ENCODE data around the gene POLR2A. TPM values are rescaled to one million over a fixed set of nuclear protein-coding genes. Genes with fewer than 3 reads are reported as not detected.

Gene POLR2A
- total RNA-seq, 1 donor from 2014 or later: 32.7 TPM

GRCh38 chr17:7515911-7516610 is 31.9 kb downstream of the POLR2A start:
- no peak overlapping the region for H3K4me3 Mint-ChIP-seq
- Histone ChIP-seq H3F3A (ENCODE audit: low read depth) (peaks cover 19% of the 10 kb centered on the region), H3K4me2 (no peak overlapping the region), H3K27ac (no peak overlapping the region), H3K36me3 (no peaks in the 10 kb centered on the region), H3K9me3 (ENCODE audit: low read depth) (no peaks in the 10 kb centered on the region), H3K9ac (no peak overlapping the region), H3K27me3 (no peaks in the 10 kb centered on the region), H4K20me1 (ENCODE audit: low read depth) (peaks cover 9% of the 10 kb centered on the region), H3K79me2 (ENCODE audit: low read depth) (no peaks in the 10 kb centered on the region), H3K4me1 (no peaks in the 10 kb centered on the region), H2AFZ (replicated peaks) (no peak overlapping the region), H3K4me3 (no peak overlapping the region)
- peaks cover 2% of the 10 kb centered on the region for H3K27me3 Mint-ChIP-seq (ENCODE audit: insufficient read depth, low read depth)
- TF ChIP-seq EZH2phosphoT487 (IDR thresholded peaks at IDR 0.05) (no peak), EZH2 (IDR thresholded peaks at IDR 0.05) (no peak), CTCF (IDR thresholded peaks at IDR 0.05) (no peak)
- no peak for DNase-seq (ENCODE audit: low spot score)
- H3K36me3 Mint-ChIP-seq: peaks cover 16% of the 10 kb centered on the region
- no peaks in the 10 kb centered on the region for H3K9me3 Mint-ChIP-seq
- no peak overlapping the region for H3K27ac Mint-ChIP-seq
- H3K4me1 Mint-ChIP-seq: no peaks in the 10 kb centered on the region

- Histone ChIP-seq H3K79me2 (ENCODE audit: low read depth) (no peaks in the 10 kb centered on the region), H2AFZ (replicated peaks) (no peak overlapping the region), H3K9ac (no peak overlapping the region), H3K4me2 (no peak overlapping the region), H3K27ac (no peak overlapping the region), H3K9me3 (ENCODE audit: low read depth) (no peaks in the 10 kb centered on the region), H4K20me1 (ENCODE audit: low read depth) (no peaks in the 10 kb centered on the region), H3K4me3 (no peak overlapping the region), H3K4me1 (no peaks in the 10 kb centered on the region), H3F3A (ENCODE audit: low read depth) (peaks cover 3% of the 10 kb centered on the region), H3K27me3 (no peaks in the 10 kb centered on the region), H3K36me3 (no peaks in the 10 kb centered on the region)
- Mint-ChIP-seq H3K9me3 (peaks cover 11% of the 10 kb centered on the region), H3K4me1 (no peaks in the 10 kb centered on the region), H3K27me3 (ENCODE audit: insufficient read depth, low read depth) (peaks cover 6% of the 10 kb centered on the region), H3K36me3 (no peaks in the 10 kb centered on the region), H3K27ac (no peak overlapping the region), H3K4me3 (no peak overlapping the region)
- DNase-seq (ENCODE audit: low spot score): peak; percentile 39
- TF ChIP-seq EZH2 (IDR thresholded peaks at IDR 0.05): no peak
- peak; percentile 53 for TF ChIP-seq CTCF (IDR thresholded peaks at IDR 0.05)
- no peak for TF ChIP-seq EZH2phosphoT487 (IDR thresholded peaks at IDR 0.05)
Observed at GRCh38 chr17:7523033-7523432, 38.9 kb downstream of the POLR2A start.

- Histone ChIP-seq H3K27me3 (no peaks in the 10 kb centered on the region), H3K36me3 (no peaks in the 10 kb centered on the region), H3K4me3 (no peak overlapping the region), H4K20me1 (ENCODE audit: low read depth) (no peaks in the 10 kb centered on the region), H3K27ac (no peak overlapping the region), H3K9ac (no peak overlapping the region), H3F3A (ENCODE audit: low read depth) (no peaks in the 10 kb centered on the region), H3K79me2 (ENCODE audit: low read depth) (no peaks in the 10 kb centered on the region), H3K4me2 (no peak overlapping the region), H3K4me1 (no peaks in the 10 kb centered on the region), H3K9me3 (ENCODE audit: low read depth) (peaks cover 10% of the 10 kb centered on the region), H2AFZ (replicated peaks) (no peak overlapping the region)
- no peak for TF ChIP-seq EZH2phosphoT487 (IDR thresholded peaks at IDR 0.05)
- H3K4me1 Mint-ChIP-seq: peaks cover 2% of the 10 kb centered on the region
- no peak for DNase-seq (ENCODE audit: low spot score)
- no peaks in the 10 kb centered on the region for H3K36me3 Mint-ChIP-seq
- H3K4me3 Mint-ChIP-seq: no peak overlapping the region
- peaks cover 19% of the 10 kb centered on the region for H3K9me3 Mint-ChIP-seq
- no peak overlapping the region for H3K27ac Mint-ChIP-seq
- H3K27me3 Mint-ChIP-seq (ENCODE audit: insufficient read depth, low read depth): peaks cover 6% of the 10 kb centered on the region
Observed at GRCh38 chr17:7528842-7529241, 44.7 kb downstream of the POLR2A start.

All from neural progenitor cell (in vitro differentiated cells).